Activated CD8-positive, alpha-beta T cell treated with anti-CD3 and anti-CD28 coated beads for 36 hours (primary cell): ENCODE data around the gene NEURL3. TPM values are rescaled to one million over a fixed set of nuclear protein-coding genes. Genes with fewer than 3 reads are reported as not detected.
"Not testable (repeated sequence)": the region's sequence is repeated elsewhere in the genome, so short reads cannot be mapped to it uniquely, and the experiment has no call there.

Source experiments
- ATAC-seq: fragments of 200-7000 bp; cut with Tn5 transposase; one replicate; pipeline ENCODE4 v1.10.0; 2021; ENCODE audit warnings: mild to moderate bottlenecking, moderate library complexity
- CTCF ChIA-PET: fragments of 350-600 bp; sonication (Branson Sonifier 250); formaldehyde crosslinking; loops from one replicate; lab custom pipeline; 2021; ENCODE audit warnings: antibody characterized with exemption; lab: Charles Lee
- POLR2A ChIA-PET: fragments of 350-600 bp; sonication (Branson Sonifier 250); formaldehyde crosslinking; loops from one replicate; lab custom pipeline; 2021; ENCODE audit warnings: antibody characterized with exemption; lab: Charles Lee
- DNase-seq: peaks from one replicate; pipeline ENCODE4 v3.0.0-alpha.2; 2020
- H3K27ac Mint-ChIP-seq: one replicate; pipeline ENCODE4 v1.8.0; 2021; ENCODE audit warnings: mild to moderate bottlenecking, mixed read lengths
- H3K27me3 Mint-ChIP-seq: one replicate; pipeline ENCODE4 v1.8.0; 2021; ENCODE audit warnings: mixed read lengths
- H3K36me3 Mint-ChIP-seq: one replicate; pipeline ENCODE4 v1.8.0; 2021; ENCODE audit warnings: low read depth, mixed read lengths
- H3K4me1 Mint-ChIP-seq: one replicate; pipeline ENCODE4 v1.8.0; 2021; ENCODE audit warnings: low read depth, mixed read lengths
- H3K4me3 Mint-ChIP-seq: one replicate; pipeline ENCODE4 v1.8.0; 2021; ENCODE audit warnings: mild to moderate bottlenecking, moderate library complexity, mixed read lengths
- H3K9me3 Mint-ChIP-seq: one replicate; pipeline ENCODE4 v1.8.0; 2021; ENCODE audit warnings: mixed read lengths
- intact Hi-C: fragments of 100-400 bp; cut with micrococcal nuclease; formaldehyde crosslinking; loops from one replicate; pipeline ENCODE4 v1.10.0; 2022
- total RNA-seq, 2 experiments: library from RNA; stranded (reverse); gene quantifications; one replicate each; pipeline ENCODE4 v1.2.3, GENCODE V29; 2021
- TF ChIP-seq, protein P1 (sequence below): fragments of 200-600 bp; IDR thresholded peaks from one replicate; pipeline ENCODE4 v1.8.0; 2022; ENCODE audit warnings: antibody characterized with exemption, mild to moderate bottlenecking

NEURL3 gene
- total RNA-seq, 2 experiments from 2014 or later, result 0.25 TPM; not detected in 1

DNA sequence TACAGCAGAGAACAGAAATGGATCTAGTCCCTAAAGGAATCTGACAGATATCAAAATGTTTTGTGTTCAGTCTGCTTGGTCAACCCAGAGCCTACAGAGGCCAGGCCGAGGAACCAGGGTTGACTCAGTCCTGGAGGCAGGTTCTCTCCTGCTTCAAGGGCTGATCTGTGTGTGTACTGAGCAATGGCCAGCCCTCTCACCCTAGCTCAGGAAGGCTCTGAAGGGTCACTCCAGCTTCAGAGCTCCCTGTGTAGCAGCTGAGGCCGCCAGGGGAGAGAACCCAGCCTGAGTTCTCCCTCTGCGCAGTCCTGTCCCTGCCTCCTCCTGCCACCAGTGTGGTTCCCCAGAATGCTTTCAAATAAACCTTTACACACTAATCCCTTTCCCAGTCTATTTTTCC is 41.1 kb downstream of the NEURL3 start:
- DNase-seq, result no peak
- Mint-ChIP-seq H3K27me3 (no peaks in the 10 kb centered on the region), H3K9me3 (peaks cover 2% of the 10 kb centered on the region), H3K27ac (no peak overlapping the region), H3K36me3 (no peaks in the 10 kb centered on the region), H3K4me1 (no peaks in the 10 kb centered on the region), H3K4me3 (no peak overlapping the region)
- CTCF ChIA-PET, result interaction anchor here (1.2 kb wide), 1 partner anchor 45 kb away, joined by 4 read pairs; no protein-coding TSS in a partner anchor
- no peak for ATAC-seq
- POLR2A ChIA-PET, result no interaction called here
- TF ChIP-seq, protein P1, sequence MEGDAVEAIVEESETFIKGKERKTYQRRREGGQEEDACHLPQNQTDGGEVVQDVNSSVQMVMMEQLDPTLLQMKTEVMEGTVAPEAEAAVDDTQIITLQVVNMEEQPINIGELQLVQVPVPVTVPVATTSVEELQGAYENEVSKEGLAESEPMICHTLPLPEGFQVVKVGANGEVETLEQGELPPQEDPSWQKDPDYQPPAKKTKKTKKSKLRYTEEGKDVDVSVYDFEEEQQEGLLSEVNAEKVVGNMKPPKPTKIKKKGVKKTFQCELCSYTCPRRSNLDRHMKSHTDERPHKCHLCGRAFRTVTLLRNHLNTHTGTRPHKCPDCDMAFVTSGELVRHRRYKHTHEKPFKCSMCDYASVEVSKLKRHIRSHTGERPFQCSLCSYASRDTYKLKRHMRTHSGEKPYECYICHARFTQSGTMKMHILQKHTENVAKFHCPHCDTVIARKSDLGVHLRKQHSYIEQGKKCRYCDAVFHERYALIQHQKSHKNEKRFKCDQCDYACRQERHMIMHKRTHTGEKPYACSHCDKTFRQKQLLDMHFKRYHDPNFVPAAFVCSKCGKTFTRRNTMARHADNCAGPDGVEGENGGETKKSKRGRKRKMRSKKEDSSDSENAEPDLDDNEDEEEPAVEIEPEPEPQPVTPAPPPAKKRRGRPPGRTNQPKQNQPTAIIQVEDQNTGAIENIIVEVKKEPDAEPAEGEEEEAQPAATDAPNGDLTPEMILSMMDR, result no peak
- intact Hi-C loops, result no loop called here

DNA sequence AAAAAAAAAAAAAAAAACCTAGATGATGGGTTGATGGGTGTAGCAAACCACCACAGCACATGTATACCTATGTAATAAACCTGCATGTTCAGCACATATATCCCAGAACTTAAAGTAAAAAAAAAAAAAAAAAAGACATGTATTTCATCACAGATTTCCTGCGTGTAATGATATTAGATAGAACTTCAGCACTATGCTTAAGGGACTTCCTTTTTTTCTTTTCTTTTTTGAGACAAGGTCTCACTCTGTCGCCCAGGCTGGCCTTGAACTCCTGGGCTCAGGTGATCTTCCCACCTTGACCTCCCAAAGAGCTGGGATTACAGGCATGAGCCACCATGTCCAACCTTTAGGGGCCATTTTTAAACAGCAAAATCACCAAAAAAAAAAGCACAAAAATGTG is 42.0 kb downstream of the NEURL3 start:
- peaks cover 2% of the 10 kb centered on the region for H3K9me3 Mint-ChIP-seq
- no peak overlapping the region for H3K4me3 Mint-ChIP-seq
- H3K27ac Mint-ChIP-seq, result no peak overlapping the region
- DNase-seq, result no peak
- CTCF ChIA-PET, result interaction anchor here (1.2 kb wide), 1 partner anchor 46 kb away, joined by 4 read pairs; no protein-coding TSS in a partner anchor
- H3K27me3 Mint-ChIP-seq, result no peaks in the 10 kb centered on the region
- H3K4me1 Mint-ChIP-seq, result no peaks in the 10 kb centered on the region
- POLR2A ChIA-PET, result no interaction called here
- TF ChIP-seq, protein P1, result no peak
- intact Hi-C loops, result no loop called here
- no peaks in the 10 kb centered on the region for H3K36me3 Mint-ChIP-seq
- ATAC-seq, result no peak

DNA sequence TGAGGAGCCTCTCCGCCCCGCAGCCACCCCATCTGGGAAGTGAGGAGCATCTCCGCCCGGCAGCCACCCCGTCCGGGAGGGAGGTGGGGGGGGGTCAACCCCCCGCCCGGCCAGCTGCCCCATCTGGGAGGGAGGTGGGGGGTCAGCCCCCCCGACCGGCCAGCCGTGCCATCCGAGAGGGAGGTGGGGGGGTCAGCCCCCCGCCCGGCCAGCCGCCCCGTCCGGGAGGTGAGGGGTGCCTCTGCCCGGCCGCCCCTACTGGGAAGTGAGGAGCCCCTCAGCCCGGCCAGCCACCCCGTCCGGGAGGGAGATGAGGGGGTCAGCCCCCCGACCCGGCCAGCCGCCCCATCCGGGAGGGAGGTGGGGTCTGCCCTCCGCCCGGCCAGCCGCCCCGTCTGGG is 43.5 kb downstream of the NEURL3 start:
- POLR2A ChIA-PET, H3K4me1 Mint-ChIP-seq, H3K4me3 Mint-ChIP-seq, CTCF ChIA-PET, H3K36me3 Mint-ChIP-seq, H3K27ac Mint-ChIP-seq, ATAC-seq, DNase-seq, H3K27me3 Mint-ChIP-seq, intact Hi-C loops, H3K9me3 Mint-ChIP-seq: not testable (repeated sequence)

DNA sequence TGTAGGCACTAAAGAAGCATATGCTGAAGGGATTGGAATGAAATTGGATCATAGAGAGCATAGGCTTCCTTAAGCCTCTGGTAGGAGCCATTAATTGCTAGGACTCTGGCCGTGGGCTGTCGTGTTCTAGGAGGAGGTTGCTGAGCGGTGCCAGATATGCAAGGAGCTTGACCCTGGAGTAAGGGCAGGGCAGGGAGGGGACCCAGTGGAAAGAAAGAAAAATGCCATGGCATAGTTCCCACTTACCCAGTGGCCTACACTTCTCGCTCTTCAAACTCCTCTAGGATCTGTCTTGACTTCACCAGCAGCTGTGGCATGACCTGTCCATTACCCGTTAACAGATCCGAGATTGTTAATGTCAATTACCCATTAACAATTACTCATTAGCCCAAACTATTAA is 53.1 kb downstream of the NEURL3 start:
- CTCF ChIA-PET, result no interaction called here
- POLR2A ChIA-PET, result interaction anchor here (1.1 kb wide), 1 partner anchor 12 kb away, joined by 3 read pairs; no protein-coding TSS in a partner anchor

DNA sequence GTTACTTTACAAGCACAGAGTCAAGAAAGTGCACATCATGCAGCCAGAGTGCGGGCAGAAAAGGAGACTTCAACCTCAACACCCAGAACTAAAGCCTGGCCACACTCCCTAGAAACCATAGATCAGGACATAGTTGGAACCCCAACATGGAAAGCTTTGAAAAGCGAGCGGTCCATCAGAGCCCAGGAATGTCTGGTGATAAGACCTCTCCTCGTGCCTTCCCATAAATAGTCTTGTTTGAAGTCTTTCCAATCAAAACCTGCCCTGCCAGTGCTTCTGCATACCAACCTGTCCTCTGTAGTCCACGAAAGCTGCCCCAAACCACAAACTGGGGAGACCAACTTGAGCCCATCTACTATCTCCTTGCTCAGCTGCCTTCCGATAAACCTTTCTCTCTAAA is 55.5 kb downstream of the NEURL3 start:
- H3K4me3 Mint-ChIP-seq, result no peak overlapping the region
- ATAC-seq (no peak), DNase-seq (no peak)
- H3K27me3 Mint-ChIP-seq, result no peaks in the 10 kb centered on the region
- CTCF ChIA-PET, result interaction anchor here (0.9 to 1.6 kb wide), 2 partner anchors 29 to 42 kb away, joined by 3 to 5 read pairs; no protein-coding TSS in a partner anchor
- no peaks in the 10 kb centered on the region for H3K4me1 Mint-ChIP-seq
- no peaks in the 10 kb centered on the region for H3K9me3 Mint-ChIP-seq
- intact Hi-C loops, result no loop called here
- TF ChIP-seq, protein P1, result no peak
- H3K36me3 Mint-ChIP-seq, result no peaks in the 10 kb centered on the region
- H3K27ac Mint-ChIP-seq, result no peak overlapping the region
- POLR2A ChIA-PET, result no interaction called here

More for the DNA sequence above, 53.1 kb downstream of the NEURL3 start:
- no peak for DNase-seq
- intact Hi-C loops, result no loop called here
- no peaks in the 10 kb centered on the region for H3K36me3 Mint-ChIP-seq
- no peak overlapping the region for H3K27ac Mint-ChIP-seq
- H3K4me1 Mint-ChIP-seq, result no peaks in the 10 kb centered on the region
- no peak overlapping the region for H3K4me3 Mint-ChIP-seq
- no peaks in the 10 kb centered on the region for H3K27me3 Mint-ChIP-seq
- ATAC-seq, result no peak
- TF ChIP-seq, protein P1, result no peak
- H3K9me3 Mint-ChIP-seq, result no peaks in the 10 kb centered on the region
